Mammary epithelial cell (primary cell): Measurements from ENCODE around the gene CD151.

ENCODE experiments used
- EZH2 ChIP-seq: IDR thresholded peaks from 2 replicates; pipeline ENCODE4 v1.6.1; 2012; ENCODE audit warnings: low read length, inconsistent platforms, borderline replicate concordance
- TF ChIP-seq, protein P1 (sequence below), 2 donors: IDR thresholded peaks in 1 of 2; conservative IDR thresholded peaks in 1 of 2; 2 replicates each; pipeline ENCODE4 v1.5.1; 2011 to 2012; ENCODE audit warnings: inconsistent platforms in 2 of 2, low read length in 2 of 2, mild to moderate bottlenecking in 2 of 2, control low read depth in 1 of 2, low read depth in 1 of 2; ENCODE audit not compliant: insufficient read depth in 1 of 2; ENCODE audit errors: extremely low read depth in 1 of 2

DNA sequence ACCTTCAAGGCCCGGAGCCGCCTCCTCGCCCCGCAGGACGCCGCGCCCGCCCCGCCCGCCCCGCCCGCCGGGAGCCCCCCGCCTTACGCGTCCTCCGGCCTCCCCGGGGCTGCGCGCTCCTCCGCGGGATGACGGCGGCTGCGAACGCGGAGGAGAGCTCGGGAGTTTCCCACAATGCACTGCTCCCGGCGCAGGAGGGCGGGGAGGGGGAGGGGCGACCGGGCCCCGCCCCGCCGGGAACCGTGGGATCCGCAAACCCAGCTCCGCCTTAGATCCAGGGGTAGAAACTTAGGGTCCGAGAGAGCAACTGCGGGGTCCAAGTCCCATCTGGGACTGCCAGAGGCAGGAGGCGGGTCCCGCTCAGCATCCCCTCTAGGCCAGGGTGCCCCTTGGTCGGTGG is 42.8 kb upstream of the CD151 start, which contains the start of gene CEND1:
- TF ChIP-seq EZH2 = no peak
- TF ChIP-seq, protein P1, sequence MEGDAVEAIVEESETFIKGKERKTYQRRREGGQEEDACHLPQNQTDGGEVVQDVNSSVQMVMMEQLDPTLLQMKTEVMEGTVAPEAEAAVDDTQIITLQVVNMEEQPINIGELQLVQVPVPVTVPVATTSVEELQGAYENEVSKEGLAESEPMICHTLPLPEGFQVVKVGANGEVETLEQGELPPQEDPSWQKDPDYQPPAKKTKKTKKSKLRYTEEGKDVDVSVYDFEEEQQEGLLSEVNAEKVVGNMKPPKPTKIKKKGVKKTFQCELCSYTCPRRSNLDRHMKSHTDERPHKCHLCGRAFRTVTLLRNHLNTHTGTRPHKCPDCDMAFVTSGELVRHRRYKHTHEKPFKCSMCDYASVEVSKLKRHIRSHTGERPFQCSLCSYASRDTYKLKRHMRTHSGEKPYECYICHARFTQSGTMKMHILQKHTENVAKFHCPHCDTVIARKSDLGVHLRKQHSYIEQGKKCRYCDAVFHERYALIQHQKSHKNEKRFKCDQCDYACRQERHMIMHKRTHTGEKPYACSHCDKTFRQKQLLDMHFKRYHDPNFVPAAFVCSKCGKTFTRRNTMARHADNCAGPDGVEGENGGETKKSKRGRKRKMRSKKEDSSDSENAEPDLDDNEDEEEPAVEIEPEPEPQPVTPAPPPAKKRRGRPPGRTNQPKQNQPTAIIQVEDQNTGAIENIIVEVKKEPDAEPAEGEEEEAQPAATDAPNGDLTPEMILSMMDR (conservative IDR thresholded peaks at IDR 0.05 in 1 of 2, IDR thresholded peaks at IDR 0.05 in 1 of 2; ENCODE audit: extremely low read depth in 1 of 2, insufficient read depth in 1 of 2, low read depth in 1 of 2, low read length in 2 of 2) = no peak
